NB4 (cell line): Measurements from ENCODE around the gene FMN1.
A peak's percentile ranks its signal among the peaks of the same experiment; 100 is the strongest.

Source experiments
- DNase-seq: peaks from one replicate; pipeline ENCODE4 v3.0.0; 2010; ENCODE audit warnings: low read depth
- H3K4me3 ChIP-seq: one replicate; pipeline ENCODE4 v1.5.1; 2011; ENCODE audit warnings: mild to moderate bottlenecking, low read depth, low read length, moderate library complexity
- CTCF ChIP-seq: IDR thresholded peaks from one replicate; pipeline ENCODE4 v1.5.1; 2012; ENCODE audit warnings: low read depth, low read length
- MAX ChIP-seq: IDR thresholded peaks from 2 replicates; pipeline ENCODE4 v1.6.1; 2011; ENCODE audit warnings: low read depth, low read length
- MYC ChIP-seq: IDR thresholded peaks from 2 replicates; pipeline ENCODE4 v1.6.1; 2011; ENCODE audit warnings: low read depth, low read length
- POLR2A ChIP-seq: IDR thresholded peaks from 2 replicates; pipeline ENCODE4 v1.6.1; 2011; ENCODE audit warnings: mild to moderate bottlenecking; ENCODE audit not compliant: insufficient read length; ENCODE audit errors: extremely low read depth

FMN1 gene

DNA sequence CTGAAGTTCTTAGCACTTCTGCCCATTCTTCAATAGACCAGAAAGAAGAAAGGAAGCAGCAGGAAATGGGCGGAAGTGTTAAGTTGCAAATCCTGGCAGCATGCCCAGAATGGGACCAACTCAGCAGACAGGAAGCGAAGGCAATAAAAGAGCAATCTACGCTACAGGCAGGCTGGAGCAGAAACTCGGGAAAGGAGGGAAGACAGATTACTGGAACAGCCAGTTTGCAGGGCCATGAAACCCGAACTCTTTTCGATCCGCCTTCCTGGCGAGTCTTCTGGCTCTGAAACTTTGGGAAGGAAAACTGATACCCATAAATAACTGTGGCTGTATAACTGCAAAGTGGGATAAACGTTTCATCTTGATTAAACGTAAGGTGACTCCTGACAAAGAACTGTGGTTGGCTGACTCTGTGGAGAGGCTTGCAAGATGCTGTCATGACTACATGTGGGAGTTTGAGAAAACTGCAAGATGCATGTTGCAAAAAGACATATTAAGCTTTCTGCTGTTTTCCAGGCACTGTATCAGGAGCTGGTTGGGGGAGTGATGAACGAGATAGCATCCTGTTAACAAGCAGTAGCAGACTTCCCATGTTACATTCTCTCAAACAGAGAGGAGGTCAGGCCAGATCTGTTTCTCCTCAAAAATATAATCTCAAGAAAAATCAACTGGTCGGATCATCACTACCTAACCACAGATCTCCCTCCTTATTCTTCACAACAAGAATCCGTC lies 67.8 kb downstream of the FMN1 start:
- no peak overlapping the region for H3K4me3 ChIP-seq
- peak; percentile 60 for DNase-seq
- TF ChIP-seq MAX (no peak), CTCF (no peak), POLR2A (no peak), MYC (no peak)

DNA sequence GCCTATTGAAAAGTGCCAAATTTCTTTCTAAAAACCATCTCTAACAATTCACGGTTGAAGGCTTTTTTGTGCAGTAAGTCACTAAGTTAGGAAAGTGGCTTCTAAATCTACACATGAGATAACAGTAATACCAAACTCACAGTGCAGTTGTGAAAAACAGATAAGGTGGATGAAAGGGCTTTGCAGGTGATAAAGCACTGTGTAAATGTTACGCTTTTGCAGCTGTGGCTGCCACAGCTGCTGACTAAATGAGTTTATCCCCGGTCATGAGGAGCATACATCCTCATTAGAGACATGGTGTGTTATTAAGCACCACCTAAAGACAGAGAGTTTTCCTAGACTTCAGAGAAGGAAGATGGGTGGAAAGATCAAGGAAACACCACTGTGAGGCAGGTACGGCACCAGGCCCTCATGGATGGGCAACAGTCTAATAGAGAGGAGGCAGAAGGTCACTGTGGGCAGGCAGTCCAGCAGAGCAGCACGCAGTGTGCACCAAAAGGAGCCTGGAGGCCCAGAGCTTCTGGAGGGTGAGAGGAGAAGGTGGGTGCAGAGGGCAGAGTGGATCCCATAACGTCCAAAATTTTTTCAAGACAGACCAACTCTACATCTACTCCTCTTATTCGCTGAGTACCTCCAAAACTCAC lies 68.5 kb downstream of the FMN1 start:
- H3K4me3 ChIP-seq, result no peak overlapping the region
- no peak for DNase-seq

GRCh38 chr15:33124811-33125210 lies 69.7 kb downstream of the FMN1 start:
- DNase-seq, result no peak
- TF ChIP-seq MYC, result no peak
- TF ChIP-seq MAX, result no peak

More for the DNA sequence above, 68.5 kb downstream of the FMN1 start:
- TF ChIP-seq CTCF (no peak), MAX (no peak), POLR2A (no peak), MYC (no peak)

GRCh38 chr15:33124279-33124678 lies 70.2 kb downstream of the FMN1 start:
- no peak for DNase-seq
- H3K4me3 ChIP-seq, result no peak overlapping the region
- TF ChIP-seq MAX, result no peak
- TF ChIP-seq CTCF, result no peak
- no peak for TF ChIP-seq MYC
- TF ChIP-seq POLR2A, result no peak

More at GRCh38 chr15:33124811-33125210, 69.7 kb downstream of the FMN1 start:
- H3K4me3 ChIP-seq, result no peak overlapping the region

DNA sequence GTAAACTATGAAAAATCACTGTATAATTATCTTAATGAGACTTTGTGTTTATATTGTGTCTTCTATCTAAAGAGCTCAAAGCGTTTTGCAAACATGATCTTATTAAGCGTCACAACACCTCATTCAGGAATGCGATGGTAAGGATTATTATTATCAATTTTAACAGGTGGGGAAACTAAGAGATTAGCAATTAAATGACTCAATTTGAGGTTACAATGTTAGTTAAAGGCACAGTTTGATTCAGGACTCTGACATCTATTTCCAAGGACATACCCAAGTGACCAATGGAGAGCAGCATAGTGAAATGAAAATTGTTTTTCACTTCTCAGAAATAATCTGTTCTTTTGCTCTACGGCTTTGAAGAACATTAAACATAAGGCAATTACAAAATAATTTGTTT lies 74.6 kb downstream of the FMN1 start:
- no peak overlapping the region for H3K4me3 ChIP-seq
- TF ChIP-seq MYC (no peak), POLR2A (no peak), CTCF (no peak), MAX (no peak)
- no peak for DNase-seq

- DNase-seq, result no peak
- H3K4me3 ChIP-seq, result no peak overlapping the region
- TF ChIP-seq MAX, result no peak
- no peak for TF ChIP-seq MYC
- TF ChIP-seq POLR2A, result no peak
- no peak for TF ChIP-seq CTCF
These were observed 75.2 kb downstream of the FMN1 start for GRCh38 chr15:33119273-33119672.
